Brain microvascular endothelial cell (primary cell): Measurements from ENCODE around the gene TADA2A.

ENCODE experiments used
- DNase-seq: peaks from one replicate; pipeline ENCODE4 v3.0.0-alpha.2; 2020
- H3K27ac ChIP-seq: fragments of 250-450 bp; sonication (Bioruptor Pico); 2 replicates; pipeline ENCODE4 v1.5.1; 2020; ENCODE audit warnings: mild to moderate bottlenecking, moderate library complexity
- H3K27me3 ChIP-seq: fragments of 250-450 bp; sonication (Bioruptor Pico); replicated peaks from 2 replicates; pipeline ENCODE4 v1.5.1; 2020; ENCODE audit warnings: mild to moderate bottlenecking
- H3K36me3 ChIP-seq: fragments of 250-450 bp; sonication (Bioruptor Pico); replicated peaks from 2 replicates; pipeline ENCODE4 v1.5.1; 2020; ENCODE audit warnings: mild to moderate bottlenecking
- H3K4me3 ChIP-seq: 2 replicates; pipeline ENCODE4 v1.5.1; 2011; ENCODE audit warnings: low read depth, mild to moderate bottlenecking, control low read depth, low read length, moderate library complexity
- in situ Hi-C: cut with HindIII; loops from 2 replicates; pipeline ENCODE4 v1.10.0; 2017; ENCODE audit warnings: low sequenced_read_pairs, low pct_ligation_motif_present
- TF ChIP-seq, protein P1 (sequence below): IDR thresholded peaks from 2 replicates; pipeline ENCODE4 v1.5.1; 2011; ENCODE audit warnings: low read depth, mild to moderate bottlenecking, moderate library complexity, low read length, control low read depth, inconsistent platforms; ENCODE audit errors: missing control alignments

Gene TADA2A

GRCh38 chr17:37410357-37410756, 3.7 kb downstream of the TADA2A start:
- in situ Hi-C loops, result no loop called here
- Histone ChIP-seq H3K27me3 (no peaks in the 10 kb centered on the region), H3K36me3 (peaks cover 17% of the 10 kb centered on the region), H3K27ac (no peak overlapping the region), H3K4me3 (no peak overlapping the region)
- TF ChIP-seq, protein P1, sequence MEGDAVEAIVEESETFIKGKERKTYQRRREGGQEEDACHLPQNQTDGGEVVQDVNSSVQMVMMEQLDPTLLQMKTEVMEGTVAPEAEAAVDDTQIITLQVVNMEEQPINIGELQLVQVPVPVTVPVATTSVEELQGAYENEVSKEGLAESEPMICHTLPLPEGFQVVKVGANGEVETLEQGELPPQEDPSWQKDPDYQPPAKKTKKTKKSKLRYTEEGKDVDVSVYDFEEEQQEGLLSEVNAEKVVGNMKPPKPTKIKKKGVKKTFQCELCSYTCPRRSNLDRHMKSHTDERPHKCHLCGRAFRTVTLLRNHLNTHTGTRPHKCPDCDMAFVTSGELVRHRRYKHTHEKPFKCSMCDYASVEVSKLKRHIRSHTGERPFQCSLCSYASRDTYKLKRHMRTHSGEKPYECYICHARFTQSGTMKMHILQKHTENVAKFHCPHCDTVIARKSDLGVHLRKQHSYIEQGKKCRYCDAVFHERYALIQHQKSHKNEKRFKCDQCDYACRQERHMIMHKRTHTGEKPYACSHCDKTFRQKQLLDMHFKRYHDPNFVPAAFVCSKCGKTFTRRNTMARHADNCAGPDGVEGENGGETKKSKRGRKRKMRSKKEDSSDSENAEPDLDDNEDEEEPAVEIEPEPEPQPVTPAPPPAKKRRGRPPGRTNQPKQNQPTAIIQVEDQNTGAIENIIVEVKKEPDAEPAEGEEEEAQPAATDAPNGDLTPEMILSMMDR, result no peak
- DNase-seq, result no peak

DNA sequence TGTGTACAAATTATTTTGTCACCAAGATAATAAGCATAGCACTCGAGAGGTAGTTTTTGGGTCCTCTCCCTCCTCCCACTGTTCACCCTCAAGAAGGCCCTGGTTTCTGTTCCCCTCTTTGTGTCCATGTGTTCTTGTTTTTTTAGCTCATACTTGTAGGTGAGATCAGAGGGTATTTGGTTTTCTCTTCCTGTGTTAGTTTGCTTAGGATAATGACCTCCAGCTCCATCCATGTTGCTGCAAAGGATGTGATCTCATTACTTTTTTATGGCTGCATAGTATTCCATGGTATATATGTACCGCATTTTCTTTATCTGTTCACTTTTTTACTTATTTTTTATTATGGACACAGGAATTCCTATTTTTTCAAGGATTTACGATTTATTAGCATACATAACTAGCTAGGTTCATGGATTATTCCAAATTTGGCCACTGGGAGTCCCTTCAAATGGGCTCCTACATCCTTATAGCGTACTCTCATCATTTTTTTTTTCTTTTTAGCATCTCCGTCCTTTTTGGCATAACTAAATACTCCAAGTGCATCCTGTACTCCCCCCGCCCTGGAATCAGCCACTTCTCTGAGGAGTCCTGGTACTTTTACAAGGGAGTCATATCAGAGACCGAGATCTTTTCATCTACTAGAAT, 7.3 kb downstream of the TADA2A start:
- no peak overlapping the region for H3K27ac ChIP-seq
- no peaks in the 10 kb centered on the region for H3K27me3 ChIP-seq
- in situ Hi-C loops, result no loop called here
- DNase-seq, result no peak
- no peak overlapping the region for H3K4me3 ChIP-seq
- H3K36me3 ChIP-seq, result peaks cover 25% of the 10 kb centered on the region
- TF ChIP-seq, protein P1, result peak; percentile 48

GRCh38 chr17:37417852-37418251, 11.2 kb downstream of the TADA2A start:
- H3K27me3 ChIP-seq, result no peaks in the 10 kb centered on the region
- peak; percentile 4 for DNase-seq
- H3K27ac ChIP-seq, result no peak overlapping the region
- in situ Hi-C loops, result no loop called here
- TF ChIP-seq, protein P1, result no peak
- peaks cover 24% of the 10 kb centered on the region for H3K36me3 ChIP-seq
- H3K4me3 ChIP-seq, result no peak overlapping the region

DNA sequence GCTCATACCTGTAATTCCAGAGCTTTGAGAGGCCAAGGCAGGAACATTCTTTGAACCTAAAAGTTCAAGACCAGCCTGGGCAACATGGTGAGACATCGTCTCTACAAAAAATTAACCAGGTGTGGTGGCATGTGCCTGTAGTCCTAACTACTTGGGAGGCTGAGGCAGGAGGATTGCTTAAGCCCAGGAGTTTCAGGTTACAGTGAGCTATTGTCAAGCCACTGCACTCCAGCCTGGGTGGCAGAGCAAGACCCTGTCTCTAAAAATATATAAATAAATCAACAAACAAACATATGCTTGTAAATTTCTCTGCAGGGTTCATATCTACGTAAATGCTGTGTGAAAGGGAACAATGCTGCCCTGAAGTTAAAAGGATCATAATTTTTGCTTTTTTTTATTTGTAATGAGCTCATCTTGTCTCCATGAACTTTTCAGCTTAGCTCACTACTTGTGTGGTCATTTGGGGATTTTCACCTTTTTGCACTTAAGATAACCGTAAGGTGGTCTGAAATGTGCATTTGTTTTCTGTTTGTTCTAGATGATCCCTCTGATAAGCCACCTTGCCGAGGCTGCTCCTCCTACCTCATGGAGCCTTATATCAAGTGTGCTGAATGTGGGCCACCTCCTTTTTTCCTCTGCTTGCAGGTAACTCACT, 16.4 kb downstream of the TADA2A start:
- H3K27ac ChIP-seq, result no peak overlapping the region
- no peak overlapping the region for H3K4me3 ChIP-seq
- in situ Hi-C loops, result no loop called here
- TF ChIP-seq, protein P1, result no peak
- H3K36me3 ChIP-seq, result peaks cover 26% of the 10 kb centered on the region
- DNase-seq, result no peak
- H3K27me3 ChIP-seq, result no peaks in the 10 kb centered on the region

GRCh38 chr17:37425268-37425667, 18.6 kb downstream of the TADA2A start:
- Histone ChIP-seq H3K4me3 (no peak overlapping the region), H3K27me3 (no peaks in the 10 kb centered on the region), H3K36me3 (peaks cover 27% of the 10 kb centered on the region), H3K27ac (no peak overlapping the region)
- no peak for DNase-seq
- TF ChIP-seq, protein P1, result no peak
- in situ Hi-C loops, result no loop called here

- TF ChIP-seq, protein P1, result no peak
- no peak for DNase-seq
- no peak overlapping the region for H3K4me3 ChIP-seq
- in situ Hi-C loops, result no loop called here
- H3K36me3 ChIP-seq, result peaks cover 28% of the 10 kb centered on the region
- no peak overlapping the region for H3K27ac ChIP-seq
- H3K27me3 ChIP-seq, result no peaks in the 10 kb centered on the region
Observed at GRCh38 chr17:37429039-37429438, 22.4 kb downstream of the TADA2A start.
